GM19351 (cell line): ENCODE measurements around the gene TTYH1.
"Not testable (repeated sequence)": the region's sequence is repeated elsewhere in the genome, so short reads cannot be mapped to it uniquely, and the experiment has no call there.

ENCODE experiments used
- ATAC-seq: cut with Tn5 transposase; IDR thresholded peaks from one replicate; pipeline ENCODE4 v1.9.1; 2021; ENCODE audit warnings: mild to moderate bottlenecking, moderate library complexity; ENCODE audit not compliant: unreplicated experiment

TTYH1 gene

DNA sequence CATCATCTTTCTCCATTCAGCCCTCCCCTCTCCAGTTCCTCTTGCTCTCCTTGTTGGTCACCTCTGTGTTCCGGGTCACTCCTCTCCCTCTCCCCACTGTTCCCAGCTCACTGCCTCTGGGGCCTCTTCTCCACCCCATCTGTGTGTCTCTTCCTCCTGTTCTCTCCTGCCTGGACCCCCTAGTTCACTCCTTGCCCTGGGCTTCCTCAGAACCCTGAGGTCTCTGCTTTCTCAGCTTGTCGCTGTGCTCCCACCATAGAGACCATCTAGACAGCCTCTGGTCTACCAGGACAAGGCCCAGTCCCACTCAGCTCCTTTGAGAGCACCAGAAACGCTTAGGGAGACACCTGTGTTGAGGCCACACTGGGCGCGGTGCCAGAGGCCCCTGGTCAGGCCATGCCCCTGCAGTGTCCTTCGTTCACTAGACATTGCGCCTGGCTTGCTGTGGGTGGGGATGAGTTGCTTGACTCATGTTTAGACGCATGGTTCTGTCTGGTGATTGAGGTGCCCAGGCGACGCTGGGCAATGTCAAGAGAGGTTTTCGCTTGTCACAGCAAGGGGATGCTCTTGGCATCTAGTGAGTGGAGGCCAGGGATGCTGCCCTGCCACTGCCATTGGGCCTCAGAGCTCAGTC, 43.5 kb downstream of the TTYH1 start:
- ATAC-seq, result no peak

DNA sequence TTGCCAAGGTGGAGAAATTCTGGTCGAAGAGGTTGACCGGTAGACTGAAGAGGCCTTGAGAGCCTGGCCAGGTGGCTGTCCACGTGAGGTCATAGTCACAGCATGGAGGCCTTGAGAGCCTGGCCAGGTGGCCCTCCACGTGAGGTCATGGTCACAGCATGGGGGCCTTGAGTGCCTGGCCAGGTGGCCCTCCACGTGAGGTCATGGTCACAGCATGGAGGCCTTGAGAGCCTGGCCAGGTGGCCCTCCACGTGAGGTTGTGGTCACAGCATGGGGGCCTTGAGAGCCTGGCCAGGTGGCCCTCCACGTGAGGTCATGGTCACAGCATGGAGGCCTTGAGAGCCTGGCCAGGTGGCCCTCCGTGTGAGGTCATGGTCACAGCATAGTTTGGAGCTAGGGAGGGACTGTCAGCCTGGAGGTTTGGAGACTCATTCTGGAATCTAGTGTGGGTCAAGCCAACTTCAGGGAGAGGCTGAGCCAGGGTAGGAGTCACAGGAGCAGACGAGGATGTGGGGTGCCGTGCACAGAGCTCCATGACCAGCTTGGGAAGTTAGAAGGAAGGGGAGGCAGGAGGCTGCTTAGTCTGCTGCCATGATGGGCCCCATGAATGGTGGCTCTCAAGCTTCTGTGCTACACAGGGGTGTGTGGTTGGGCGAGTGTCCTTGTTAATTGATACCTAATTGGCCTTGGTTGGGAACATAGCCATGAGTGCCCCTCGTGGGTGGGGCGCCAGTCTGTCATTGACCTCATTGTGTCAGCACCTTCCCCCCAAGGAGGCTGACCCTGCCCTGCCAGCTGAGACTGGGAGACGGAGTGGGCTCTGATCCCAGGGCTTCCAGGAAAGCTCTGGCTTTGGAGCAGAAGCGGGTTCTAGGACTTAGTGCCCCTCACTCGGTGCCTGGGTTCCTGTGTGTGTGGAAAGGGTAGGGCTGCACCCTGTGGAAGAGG, 44.3 kb downstream of the TTYH1 start:
- no peak for ATAC-seq

DNA sequence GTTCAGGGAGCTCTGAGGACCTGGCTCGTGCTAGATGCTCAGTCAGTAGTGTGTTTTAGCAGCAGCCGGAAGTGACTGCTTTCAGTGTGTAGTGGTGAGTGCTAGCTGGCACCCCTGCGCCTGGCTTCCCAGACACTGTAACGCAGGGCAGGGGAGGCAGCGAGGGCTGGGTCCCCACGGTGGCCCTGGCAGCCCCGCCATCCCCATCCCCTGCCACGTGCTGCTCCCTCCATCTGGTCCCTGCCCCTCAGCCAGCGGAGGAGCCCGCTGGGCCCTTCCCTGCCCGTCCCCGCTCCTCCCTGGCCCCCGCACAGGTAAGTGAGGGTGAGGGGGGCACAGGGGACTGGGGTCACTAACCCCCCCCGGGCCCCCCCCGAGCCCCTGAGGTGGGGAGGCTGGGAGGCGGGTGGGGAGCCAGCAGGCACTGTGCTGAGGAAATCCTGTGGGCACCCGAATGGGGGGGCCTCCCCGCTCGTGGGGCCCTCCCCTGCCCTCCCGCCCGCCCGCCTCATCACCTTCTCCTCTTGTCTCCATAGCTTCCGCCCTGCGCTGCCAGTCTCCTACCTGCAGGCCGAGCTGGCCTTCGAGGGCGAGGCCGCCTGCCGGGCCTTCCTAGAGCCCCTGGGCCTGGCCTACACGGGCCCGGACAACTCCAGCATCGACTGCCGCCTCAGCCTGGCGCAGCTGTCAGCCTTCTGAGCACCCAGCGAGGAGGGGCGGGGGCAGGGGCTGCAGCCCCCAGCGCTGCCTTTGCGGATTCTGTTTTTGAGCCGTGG, 45.2 kb downstream of the TTYH1 start:
- no peak for ATAC-seq

- no peak for ATAC-seq
Observed at GRCh38 chr19:54461210-54461609, 45.9 kb downstream of the TTYH1 start.

- no peak for ATAC-seq
Observed at GRCh38 chr19:54461613-54462012, 46.3 kb downstream of the TTYH1 start.

- ATAC-seq, result no peak
Observed at GRCh38 chr19:54462047-54462654, 46.9 kb downstream of the TTYH1 start.

DNA sequence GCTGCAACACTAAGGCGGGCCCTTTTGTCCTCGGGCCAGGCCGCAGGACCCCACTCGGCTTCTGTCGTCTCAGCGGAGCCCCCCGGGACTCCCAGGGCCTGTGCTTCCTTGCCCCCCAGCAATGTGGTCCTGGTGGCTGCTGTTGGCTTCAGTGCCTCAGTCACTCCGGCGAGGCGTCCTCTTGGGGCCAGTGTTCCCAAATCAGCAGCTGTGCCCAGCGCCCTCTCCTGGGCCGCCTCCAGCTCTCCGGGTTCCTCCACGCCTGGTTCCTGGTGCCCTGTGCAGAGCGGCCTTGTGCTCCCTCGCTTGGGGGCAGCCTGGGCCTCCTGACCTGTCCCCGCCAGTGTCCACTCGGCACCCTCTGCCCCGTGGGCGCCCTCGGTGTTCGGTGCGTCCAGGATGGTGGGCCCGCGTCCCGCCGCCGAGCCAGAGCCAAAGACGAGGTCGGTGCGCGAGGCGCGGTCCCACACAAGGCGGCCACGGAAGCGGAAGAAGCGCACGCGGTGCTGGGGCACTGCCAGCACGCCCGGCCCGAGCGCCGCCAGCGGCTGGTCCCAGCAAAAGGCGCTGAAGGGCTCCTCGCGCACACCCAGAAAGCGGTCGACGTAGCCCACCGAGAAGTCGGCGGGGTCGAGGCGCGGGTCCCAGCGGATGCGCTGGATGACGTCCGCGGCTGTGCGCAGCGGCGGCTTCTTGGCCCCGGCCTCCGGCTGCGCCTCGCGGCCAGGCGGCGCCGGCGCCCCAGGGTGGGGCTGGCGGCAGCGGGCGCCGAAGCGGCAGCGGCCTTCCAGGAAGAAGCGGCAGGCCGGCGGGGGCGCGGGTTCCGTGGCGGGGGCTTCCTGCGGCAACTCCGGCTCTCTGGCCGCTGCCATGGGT, 47.6 kb downstream of the TTYH1 start:
- peak; percentile 17 for ATAC-seq

GRCh38 chr19:54463531-54464043, 48.3 kb downstream of the TTYH1 start, which contains the start of gene LENG9:
Gene LENG9 (minus strand): TSS chr19:54463778. CDS start chr19:54463526, 252 bp downstream.
- peak; percentile 52 for ATAC-seq

- peak; percentile 47 for ATAC-seq
Observed at GRCh38 chr19:54464044-54464629, 48.9 kb downstream of the TTYH1 start.

- peak; percentile 42 for ATAC-seq
Observed at GRCh38 chr19:54464630-54465425, 49.6 kb downstream of the TTYH1 start.

- ATAC-seq, result no peak
Observed at GRCh38 chr19:54465426-54466109, 50.3 kb downstream of the TTYH1 start.

GRCh38 chr19:54466110-54466480, 50.8 kb downstream of the TTYH1 start:
- not testable (repeated sequence) for ATAC-seq

DNA sequence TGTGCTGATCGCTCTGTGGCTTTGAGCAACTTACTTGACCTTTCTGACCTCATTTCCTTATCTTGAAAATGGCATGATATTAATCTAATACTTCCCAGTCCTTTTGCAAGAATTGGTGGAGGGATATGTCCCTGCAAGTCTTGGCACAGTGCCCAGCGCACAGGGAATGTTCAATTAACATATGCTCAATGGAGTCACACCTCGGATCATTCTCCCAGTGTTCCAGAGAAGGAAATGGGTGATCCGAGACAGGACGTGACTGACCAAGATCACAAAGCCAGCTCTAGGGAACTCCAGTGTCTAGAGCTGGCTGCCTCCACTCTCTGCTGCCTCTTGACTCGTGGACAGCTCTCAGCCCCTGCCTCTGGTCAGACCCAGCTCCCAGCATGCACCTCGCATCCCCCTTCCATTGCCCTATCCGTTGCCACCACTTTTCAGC, 54.3 kb downstream of the TTYH1 start:
- no peak for ATAC-seq

- no peak for ATAC-seq
Observed at GRCh38 chr19:54470276-54470887, 55.1 kb downstream of the TTYH1 start.

DNA sequence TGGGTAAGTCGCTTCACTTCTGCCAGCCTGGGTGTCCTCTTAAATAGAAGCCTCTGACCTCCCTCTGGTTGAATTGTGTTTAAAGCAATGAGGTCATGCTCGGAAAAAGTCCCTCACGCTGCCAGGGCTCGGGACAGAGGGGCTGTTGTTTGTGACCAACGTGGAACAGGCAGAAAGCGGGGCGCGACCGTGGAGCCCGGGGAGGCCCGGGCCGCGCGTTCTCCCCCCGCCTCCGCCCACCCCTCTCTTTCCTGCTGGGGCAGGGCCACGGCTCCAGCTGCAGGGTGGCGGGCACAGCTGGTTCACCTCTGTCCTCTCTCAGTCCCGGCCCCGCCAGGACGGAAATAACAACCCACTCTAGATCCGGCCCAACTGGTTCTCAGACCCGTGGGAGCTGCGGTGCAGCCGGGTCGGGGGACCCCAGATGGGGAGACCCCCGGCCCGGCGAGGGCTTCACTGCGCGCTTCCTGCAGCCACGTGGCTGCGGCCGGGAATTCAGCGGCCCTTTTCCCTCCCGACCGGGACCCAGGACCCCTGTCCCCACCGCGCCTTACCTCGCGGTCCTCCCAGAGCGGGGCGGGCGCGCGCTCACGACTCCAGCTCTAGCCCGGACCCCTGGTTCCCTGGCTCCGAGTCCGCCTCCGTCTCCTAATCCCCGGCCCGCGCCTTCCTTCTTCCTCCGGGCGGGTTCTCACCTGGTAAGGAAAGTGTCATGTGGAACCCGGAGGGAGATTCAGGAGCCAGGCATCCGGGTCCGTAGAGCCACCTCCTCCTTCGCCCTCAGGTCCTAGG, 55.9 kb downstream of the TTYH1 start:
- ATAC-seq, result no peak

GRCh38 chr19:54473071-54473891, 58.0 kb downstream of the TTYH1 start, which contains the start of gene CDC42EP5:
Gene CDC42EP5 (minus strand): TSS chr19:54473296. CDS start chr19:54465547, 7,749 bp downstream.
- ATAC-seq, result no peak
